EH (cell line): Measurements from ENCODE around the gene CELF4.

ENCODE experiments used
- DNase-seq: peaks from one replicate; pipeline ENCODE4 v3.0.0-alpha.2; 2015; ENCODE audit warnings: low read depth

CELF4 gene

DNA sequence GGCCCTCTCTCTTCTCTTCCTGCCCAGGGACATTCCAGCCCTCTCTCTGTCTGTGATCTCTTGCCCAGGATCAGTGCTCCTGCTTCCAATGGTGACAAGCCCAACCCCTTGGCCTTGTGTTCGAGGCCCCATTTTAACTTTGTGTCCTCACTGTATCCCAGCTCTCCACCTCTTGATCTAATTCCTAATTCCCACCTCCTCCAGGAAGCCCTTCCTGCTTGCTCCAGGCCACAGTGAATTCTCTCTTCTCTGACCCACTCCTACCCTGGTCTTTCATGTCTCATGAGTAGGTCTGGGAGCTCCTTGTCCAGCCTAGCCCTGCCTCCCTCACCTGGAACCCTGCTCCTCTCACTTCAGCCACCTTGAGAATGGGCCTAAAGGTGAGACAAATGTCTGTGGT is 249.1 kb downstream of the CELF4 start:
- DNase-seq: no peak

DNA sequence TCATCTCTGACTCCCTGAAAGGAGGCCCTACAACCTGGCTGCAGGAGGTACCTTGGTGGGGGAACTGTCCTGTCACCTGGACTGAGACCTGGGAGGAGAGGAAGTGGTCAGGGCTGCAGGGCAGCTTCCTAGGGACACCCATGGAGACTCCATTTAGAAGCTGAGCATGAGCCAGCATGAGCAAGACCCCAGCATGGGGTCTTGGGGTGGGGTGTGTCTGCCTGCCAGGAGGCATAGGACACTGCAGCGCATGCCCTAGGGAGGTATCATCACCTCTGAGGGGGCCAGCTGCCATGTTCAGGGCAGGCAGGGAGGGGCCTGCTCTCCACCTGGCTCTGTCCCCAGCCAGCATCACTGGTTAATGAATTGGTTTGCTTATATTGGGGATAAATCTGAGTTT is 249.7 kb downstream of the CELF4 start:
- DNase-seq: no peak

DNA sequence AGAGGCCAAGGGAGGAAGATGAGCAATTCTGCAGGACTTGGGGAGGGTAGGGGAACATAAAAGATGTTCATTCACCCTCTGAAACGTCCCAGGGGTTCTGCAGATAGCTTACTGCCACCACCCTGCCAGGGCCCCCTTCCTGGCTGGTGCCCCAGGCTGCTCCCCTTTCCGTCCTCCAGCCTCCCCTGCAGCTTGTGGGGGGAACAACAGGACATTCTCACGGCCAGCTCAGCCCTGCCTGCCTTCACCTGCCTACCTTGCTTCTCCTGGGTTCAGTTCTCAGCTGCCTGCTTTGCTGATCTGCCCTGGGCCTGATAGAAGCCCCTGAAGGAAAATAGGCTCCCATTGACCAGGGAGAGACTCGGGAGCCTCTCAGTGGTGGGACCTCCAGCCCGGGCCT is 251.1 kb downstream of the CELF4 start:
- DNase-seq: no peak

DNA sequence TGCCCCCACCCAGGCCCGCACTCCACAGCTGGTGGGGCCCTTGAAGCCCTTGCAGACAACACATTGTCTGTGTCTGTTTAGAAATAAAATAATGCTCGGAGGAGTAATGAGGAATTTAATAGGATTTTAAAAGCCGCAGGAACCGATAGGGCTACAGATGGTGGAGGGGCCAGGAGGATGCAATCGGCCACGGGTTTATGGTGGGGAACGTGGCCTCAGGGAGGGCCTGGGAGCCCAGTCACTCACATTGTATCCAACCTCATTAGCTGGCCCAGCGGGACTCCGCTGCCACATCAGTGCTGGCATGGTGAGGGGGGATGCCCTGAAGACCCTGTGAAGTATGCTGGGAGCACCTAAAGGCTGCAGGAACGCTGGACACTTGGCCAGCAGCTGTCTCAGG is 252.0 kb downstream of the CELF4 start:
- no peak for DNase-seq

DNA sequence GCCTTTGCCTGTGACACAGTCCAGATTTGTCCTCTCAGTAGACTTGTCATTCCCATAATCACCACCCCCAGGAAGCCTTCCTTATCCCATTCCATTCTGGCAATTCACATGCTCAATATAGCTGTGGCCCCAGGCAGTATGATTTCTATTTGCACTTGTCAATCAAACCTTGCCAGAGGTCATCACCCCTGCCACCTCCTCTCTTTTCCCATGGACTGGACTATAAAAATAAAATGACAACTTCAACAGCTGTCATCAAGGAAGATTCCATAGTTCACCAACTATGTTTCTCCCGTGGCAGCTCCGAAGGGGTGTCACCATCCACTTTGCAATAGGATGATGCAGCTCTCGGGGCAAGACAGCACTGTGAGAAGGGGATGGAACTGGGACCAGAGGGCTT is 255.7 kb downstream of the CELF4 start:
- peak; percentile 25 for DNase-seq

DNA sequence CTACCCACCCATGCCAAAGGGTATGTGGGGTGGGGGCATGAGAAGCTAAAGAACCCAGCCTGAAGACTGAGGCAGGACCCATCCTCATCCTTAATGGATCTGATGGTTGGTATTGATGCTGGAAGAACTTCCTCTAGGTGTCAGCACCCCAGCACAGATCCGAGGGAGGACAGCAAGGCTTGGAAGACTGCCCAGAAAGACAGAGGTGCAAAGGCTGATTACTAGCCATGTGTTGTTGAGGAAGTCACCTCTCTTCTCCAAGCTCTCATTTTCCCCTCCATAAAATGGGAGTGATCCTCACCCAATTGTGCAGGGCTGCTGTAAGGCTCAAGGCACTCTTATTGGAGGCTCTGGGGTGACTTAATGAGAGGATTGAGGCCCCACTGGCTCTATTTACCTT is 256.5 kb downstream of the CELF4 start:
- DNase-seq: peak; percentile 6

DNA sequence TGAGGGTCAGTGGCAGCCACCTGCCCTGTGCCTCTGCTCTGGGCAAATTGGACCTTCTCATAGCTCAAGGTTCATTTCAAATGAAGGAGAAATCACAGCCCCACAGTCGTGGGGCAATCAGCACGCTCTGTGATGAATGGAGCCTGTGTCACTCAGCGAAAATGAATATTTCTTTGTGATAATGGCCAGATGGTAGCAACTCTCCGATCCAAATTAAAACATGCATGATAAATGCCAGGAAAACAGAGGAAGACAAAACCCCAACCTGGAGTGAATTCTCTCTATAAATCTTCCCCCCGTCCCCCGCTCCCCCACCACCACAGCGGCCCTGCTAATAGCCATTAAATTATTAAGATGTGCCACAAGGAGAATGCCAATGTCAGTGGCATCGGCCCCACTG is 258.4 kb downstream of the CELF4 start:
- DNase-seq: no peak

DNA sequence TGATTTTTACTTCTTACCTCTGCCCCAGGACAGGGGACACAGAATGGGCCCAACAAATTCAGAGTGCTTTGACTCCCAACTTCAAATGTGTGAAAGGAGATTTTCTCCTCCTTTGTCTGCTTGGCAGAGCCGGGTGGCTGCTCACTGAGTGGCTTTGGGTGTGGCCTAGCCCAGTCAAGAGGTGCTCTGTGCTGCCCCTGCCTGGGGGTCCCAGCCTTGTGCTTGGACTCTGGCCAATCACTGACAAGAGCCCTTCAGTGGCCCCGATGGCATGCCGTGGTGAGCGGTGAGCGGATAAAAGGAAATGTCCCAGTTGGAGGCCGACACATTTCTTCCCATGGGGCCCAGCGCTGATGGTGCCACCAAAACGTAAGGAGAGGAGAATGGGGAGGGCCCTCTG is 259.2 kb downstream of the CELF4 start:
- DNase-seq: no peak

DNA sequence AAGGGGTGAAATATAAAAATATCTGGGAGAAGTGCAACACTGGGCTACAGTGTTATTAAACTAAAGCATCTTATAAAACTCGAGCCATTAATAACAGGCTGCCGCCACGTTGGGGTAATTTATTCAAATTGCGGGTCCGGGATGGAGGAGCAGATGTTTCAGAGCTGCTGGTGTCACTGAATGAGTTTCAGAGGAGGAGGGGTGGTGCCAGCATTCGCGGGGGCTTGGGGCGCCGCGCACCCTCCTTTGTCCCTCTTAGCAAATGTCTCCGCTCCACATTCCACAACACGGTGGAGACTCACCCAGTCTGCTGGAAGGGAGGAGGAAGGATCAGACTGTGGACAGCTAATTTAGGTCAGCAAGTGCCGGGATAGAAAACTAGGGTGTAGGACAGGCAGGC is 260.5 kb downstream of the CELF4 start:
- DNase-seq: no peak

DNA sequence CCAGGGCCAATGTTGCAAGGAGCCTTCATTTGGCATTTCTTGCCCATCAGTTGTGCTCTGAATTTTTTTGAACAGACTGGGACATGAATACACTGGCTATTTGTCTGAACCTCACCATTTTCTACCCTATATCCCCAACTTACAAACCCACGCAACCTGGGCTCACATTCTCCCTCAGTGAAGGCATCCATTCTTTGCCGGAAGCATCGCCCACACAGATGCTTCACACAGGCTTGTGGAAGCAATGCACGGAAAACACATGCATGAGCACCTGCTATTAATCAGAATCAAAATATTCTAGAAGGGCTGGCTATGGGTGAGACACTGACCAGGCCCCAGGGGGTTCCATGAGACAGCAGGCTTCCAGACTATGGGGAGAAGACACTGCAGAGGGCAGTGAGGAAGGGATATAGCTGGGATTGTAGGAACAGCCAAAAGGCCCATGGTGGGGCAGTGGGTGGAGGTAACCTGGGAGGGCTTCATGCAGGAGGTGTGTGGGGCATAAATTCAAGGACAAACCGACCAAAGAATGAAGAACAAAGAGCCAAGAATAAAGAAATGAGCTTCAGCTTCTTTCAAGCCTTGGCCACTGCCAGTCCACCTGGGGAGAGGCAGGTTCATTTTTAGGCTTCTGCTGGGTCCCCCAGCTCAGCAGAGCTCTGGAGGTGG is 261.5 kb downstream of the CELF4 start:
- no peak for DNase-seq

DNA sequence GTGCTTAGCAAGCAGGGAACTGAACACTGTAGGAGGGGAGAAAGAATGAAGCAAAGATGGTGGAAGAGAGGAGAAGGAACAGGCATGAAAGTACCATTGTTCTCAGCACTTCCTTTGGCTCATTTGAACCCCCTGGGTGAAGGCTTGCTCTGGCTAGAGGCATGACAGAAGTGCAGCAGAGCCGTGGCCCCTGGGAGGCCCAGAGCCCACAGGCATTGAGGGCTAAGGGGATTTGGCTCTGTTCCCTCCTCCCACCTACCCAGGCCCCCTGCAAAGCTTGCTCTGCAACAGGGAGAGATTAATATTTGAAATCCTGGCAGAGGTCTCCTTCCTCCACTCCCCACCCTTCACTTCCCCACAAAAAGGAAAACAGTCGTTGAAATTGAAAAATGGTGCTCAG is 262.6 kb downstream of the CELF4 start:
- DNase-seq: no peak

DNA sequence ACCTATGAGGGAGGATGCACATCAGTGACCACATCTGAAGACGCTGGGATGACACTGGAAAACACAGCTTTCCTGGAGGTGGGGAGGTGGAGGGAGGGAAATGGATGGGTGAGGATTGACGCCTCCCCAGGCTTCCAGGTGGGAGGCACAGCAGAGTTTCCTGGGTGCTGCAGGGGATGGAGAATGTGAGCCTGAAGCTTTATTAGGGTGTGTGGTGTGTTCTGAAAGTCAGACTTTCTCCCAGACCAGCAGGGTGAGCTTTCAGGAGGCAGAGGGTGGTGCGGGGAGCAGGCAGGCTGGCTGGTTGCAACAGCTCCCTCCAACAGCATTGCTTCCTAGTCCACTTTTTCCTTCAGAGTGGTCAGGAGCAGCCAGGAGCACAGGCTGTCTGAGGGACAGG is 263.1 kb downstream of the CELF4 start:
- DNase-seq: no peak

DNA sequence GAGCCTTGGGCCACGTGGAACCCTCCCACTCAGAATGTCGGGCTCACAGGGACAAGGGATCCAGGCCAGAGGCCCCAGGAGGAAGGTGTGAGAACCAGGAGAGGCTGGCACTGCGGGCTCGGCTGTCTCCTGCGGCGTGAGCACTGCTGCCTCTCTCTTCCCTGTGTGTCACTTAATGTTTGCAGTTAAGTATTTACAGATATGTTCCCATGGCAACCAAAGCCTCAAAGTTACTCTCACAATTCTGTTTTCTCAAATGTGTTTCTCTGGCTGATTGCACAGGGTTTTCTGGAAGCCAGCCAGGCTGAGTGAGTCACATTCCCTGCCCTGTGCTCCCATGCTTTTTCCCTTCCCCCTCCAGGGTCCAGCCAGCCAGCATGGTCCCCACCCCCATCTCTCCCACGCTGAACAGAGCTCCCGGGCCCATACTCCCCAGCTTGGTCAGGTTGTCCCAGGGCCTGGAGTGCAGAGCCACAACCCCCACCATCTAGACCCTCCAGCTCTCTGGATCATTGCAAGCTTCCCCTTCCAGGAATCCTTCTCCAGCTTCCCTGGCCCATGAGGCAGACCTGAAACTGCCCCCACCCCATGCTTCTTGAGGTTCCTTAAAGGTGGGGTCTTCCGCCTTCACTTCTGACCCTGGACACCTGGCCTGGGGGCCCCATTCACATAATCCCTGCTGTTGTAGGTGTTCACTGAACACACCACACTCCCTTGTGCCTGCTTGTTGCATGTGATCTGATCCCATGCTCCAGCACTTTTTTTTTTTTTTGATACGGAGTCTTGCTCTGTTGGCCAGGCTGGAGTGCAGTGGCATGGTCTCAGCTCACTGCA is 265.9 kb downstream of the CELF4 start:
- DNase-seq: peak; percentile 96

DNA sequence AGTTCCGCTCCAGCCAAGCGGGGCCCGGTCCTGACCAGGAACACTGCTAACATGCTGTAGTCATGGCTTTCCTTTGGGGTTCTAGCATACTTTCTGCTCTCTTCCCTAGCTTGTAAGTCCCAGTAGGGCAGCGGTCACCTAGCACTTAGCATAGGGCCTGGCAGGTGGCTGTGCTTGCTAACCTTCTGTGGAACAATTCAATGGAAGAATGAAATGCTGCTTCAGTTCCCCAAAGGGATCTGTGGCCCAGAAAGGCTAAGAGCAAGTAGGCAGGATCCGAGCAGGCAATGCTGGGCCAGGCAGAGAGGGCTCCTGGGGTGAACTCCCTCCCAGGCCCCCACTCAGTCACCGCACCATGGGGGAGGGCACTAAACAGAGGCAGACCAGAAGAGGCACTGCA is 266.8 kb downstream of the CELF4 start:
- DNase-seq: no peak

DNA sequence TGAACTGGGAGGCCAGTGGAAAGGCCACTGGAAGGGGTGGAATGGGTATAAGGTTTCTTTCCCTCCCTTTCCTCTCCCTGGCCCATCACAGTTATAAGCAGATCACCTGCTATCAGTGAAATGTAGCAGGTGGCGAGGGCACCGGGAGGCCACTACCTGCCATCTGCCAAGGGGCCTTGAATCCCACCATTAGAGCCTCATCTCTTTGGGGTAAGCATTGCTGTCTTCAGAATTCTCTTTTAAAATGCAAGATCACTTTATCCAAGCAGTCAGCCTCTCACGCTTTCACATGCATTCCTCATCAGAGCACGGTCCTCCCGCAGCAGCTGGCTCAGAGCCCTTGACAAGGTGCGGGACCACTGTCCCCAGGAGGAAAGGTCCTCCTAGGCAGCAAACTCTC is 268.5 kb downstream of the CELF4 start:
- DNase-seq: no peak

DNA sequence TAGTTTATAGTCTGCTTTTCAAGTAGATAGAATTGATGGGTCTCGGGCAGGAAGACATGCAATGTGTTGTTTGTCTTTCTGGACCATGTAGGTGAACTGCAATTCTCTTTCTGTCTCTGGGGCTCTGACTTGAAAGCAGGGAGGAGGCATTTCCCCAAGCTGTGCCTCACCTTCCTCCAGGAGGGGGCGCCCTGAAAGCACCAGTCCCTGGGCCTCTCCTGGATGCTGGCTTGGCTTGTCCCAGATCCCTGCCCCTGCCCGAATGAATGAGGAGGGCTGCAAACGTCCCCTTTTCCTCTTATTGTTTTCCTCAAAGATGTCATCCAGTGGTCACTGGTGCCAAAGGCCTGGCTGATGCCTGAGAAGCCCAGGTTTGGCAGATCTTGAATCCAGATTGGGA is 270.6 kb downstream of the CELF4 start:
- DNase-seq: peak; percentile 13

DNA sequence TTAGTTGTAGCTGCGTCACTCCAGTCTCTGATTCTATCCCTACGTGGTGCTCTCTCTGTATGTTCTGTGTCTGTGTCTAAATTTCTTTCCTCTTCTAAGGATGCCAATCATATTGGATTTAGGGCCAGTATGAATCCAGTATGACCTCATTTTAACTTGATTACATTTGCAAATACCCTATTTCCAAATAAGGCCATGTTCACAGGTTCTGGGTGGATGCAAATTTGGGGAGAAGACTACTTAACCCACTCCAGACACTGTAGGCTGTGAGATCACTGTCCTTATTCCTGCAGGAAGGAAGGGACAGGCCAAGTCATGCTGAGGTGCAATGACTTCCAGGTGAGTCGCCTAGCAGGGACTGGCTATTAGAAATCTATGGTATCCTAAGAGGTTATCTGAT is 272.2 kb downstream of the CELF4 start:
- DNase-seq: no peak

DNA sequence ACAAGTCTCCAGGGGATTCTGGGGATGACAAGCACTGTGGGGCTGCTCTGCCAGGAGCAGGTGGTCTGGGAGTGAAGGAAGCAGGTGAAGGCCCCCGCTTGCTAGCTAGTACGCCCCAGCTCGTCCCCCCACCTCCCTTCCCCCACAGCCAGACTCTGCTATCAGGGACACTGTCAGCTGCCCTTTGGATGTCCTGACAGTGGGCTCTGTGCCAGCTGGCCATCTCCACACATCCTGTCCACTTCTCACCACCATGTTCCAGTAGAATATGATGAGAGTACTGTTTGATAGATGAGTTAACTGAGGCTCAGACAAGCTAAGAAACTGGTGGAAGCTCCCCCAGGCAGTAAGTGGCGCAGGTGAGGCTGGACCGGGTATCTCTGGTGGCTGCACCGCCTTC is 276.2 kb downstream of the CELF4 start:
- DNase-seq: no peak

DNA sequence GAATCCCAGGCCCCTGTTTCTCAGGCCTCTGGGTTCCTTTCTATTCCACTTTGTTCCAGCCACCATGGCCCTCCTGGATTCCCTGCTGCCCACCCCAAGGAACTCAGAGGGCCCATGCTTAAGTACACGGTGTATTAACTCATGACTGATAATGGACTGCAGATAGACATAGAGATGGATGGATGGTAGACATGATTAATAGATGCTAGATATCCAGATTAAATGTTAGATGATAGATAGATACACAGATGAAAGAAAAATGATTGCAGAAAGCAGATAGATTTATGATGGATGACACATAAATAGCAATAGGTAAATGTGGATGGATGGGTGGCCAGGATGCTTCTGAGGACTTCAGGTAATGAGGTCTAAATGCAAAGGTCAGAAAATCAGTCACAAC is 278.0 kb downstream of the CELF4 start:
- DNase-seq: no peak

DNA sequence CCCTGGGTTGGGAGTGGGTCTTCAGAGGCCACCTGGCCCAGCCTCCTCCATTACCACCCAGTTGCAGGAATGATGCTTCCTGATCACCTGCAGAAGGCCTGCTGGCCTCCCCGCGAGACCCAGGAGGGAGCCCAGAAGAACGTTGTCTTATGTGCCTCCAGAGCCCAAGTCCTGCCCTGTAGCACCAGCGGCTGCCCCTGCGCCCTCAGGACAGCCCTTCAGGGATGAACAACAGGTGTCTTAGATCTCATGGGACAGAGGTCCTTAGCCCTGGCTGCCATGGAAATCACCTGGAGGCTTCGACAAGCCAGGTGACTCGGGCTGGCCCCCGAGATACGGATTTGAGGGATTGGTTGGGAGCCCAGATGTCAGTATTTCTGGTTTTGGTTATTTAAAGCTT is 278.8 kb downstream of the CELF4 start:
- no peak for DNase-seq

DNA sequence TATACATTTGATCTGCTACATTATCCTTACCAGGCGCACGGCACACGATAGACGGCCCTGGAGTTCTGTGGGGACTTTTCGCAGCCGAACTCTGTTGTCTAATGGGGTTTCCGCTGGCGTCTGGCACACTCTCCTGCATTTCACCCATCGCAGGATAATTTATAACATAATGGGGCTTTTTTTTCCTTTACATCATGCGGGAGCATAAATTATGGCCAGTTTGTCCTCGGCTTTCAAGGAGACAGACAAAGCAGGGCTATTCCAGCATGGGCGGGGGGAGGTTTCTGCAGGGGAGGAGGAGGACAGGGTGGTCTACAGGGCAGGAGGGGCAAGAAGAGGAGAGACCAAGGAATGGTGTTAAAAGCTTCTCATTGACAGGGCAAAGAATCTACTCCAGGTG is 279.8 kb downstream of the CELF4 start:
- DNase-seq: no peak

DNA sequence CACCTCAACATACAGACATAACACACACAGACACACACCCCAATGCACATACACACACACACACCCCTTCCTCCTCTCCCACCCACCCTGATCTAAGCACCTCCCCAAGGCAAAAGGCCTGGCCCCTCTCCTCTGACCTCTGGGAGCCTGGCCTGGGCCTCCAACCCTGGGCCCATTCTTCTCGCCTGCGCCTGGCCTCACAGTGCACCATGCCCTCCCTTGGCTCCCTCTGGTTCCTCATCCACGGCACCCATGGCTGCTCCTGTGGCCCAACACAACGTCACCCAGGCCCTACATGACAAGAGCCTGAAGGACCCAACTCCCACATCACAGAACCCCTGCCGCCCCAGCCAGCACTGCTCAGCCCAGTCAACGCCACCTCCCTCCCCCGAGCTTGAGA is 281.3 kb downstream of the CELF4 start:
- DNase-seq: no peak

DNA sequence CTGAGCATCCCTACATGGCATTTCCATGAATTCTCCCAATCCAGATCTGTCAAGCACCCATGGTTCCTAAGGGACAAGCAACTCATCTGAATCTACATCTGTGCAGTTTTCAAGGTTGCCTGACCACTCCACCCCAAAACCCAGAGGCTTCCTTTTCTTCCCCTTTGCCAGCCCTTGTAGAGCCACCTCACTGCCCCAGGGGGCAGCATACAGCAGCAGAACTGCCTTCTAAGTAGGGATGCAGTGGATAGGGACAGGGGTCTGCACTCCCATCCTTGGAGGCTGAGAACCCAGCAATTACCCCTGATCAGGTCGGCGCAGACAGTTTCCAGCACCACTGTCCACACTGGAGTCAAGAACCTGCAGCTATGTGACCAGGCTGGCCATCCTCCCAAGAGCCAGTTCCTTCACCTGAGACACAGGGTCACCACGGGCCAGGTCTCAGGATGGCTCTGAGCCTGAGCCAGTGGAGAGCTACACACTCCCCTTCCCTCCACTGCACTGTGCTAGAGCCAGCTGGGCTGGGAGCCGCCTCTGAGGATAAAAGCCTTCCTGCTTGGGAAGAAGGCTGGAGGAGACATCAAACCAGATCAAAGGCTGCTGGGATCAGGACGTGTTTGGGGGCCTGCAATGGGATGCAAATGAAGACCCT is 283.1 kb downstream of the CELF4 start:
- DNase-seq: no peak
